Endothelial cell (in vitro differentiated cells): ENCODE results near the gene HOXC10. TPM values are rescaled to one million over a fixed set of nuclear protein-coding genes. Genes with fewer than 3 reads are reported as not detected.

Source experiments
- DNase-seq: peaks from one replicate; pipeline ENCODE4 v3.0.0; 2021; ENCODE audit warnings: low spot score
- H3K27ac Mint-ChIP-seq: one replicate; pipeline ENCODE4 v1.8.0; 2021; ENCODE audit warnings: mixed read lengths, inconsistent platforms; ENCODE audit not compliant: unreplicated experiment
- H3K27me3 Mint-ChIP-seq: one replicate; pipeline ENCODE4 v1.8.0; 2021; ENCODE audit warnings: mild to moderate bottlenecking, moderate library complexity, mixed read lengths, inconsistent platforms; ENCODE audit not compliant: unreplicated experiment
- H3K36me3 Mint-ChIP-seq: one replicate; pipeline ENCODE4 v1.8.0; 2021; ENCODE audit warnings: mild to moderate bottlenecking, low read depth, mixed read lengths, inconsistent platforms; ENCODE audit not compliant: unreplicated experiment
- H3K4me1 Mint-ChIP-seq: one replicate; pipeline ENCODE4 v1.8.0; 2021; ENCODE audit warnings: mild to moderate bottlenecking, mixed read lengths, inconsistent platforms; ENCODE audit not compliant: unreplicated experiment
- H3K4me3 Mint-ChIP-seq: one replicate; pipeline ENCODE4 v1.8.0; 2021; ENCODE audit warnings: mild to moderate bottlenecking, mixed read lengths, inconsistent platforms; ENCODE audit not compliant: unreplicated experiment
- H3K9me3 Mint-ChIP-seq: one replicate; pipeline ENCODE4 v1.8.0; 2021; ENCODE audit warnings: mixed read lengths, inconsistent platforms; ENCODE audit not compliant: unreplicated experiment
- CTCF ChIP-seq: fragments of 200-600 bp; sonication (generic); IDR thresholded peaks from one replicate; pipeline ENCODE4 v1.5.0; 2021; ENCODE audit warnings: antibody characterized with exemption; ENCODE audit not compliant: unreplicated experiment
- total RNA-seq: library from RNA; stranded (reverse); fragmentation: NEBNext Ultra II Directional; extraction: Animal tissue kit (Norgen Biotek cat#: 25700); gene quantifications from one replicate; pipeline ENCODE4 v1.2.1, GENCODE V29; 2021; ENCODE audit not compliant: unreplicated experiment

Gene HOXC10
- total RNA-seq, 1 donor from 2014 or later = 1.9 TPM

- TF ChIP-seq CTCF = no peak
- Mint-ChIP-seq H3K36me3 (peaks cover 3% of the 10 kb centered on the region), H3K4me3 (peak within 1 kb of the TSS; percentile 73), H3K27ac (no peak within 1 kb of the TSS), H3K4me1 (peaks cover 25% of the 10 kb centered on the region), H3K27me3 (peaks cover 53% of the 10 kb centered on the region), H3K9me3 (no peaks in the 10 kb centered on the region)
- DNase-seq = no peak
These were observed 43.6 kb downstream of the HOXC10 start, which contains the start of gene HOXC6 for GRCh38 chr12:54028314-54029201. TSS of gene HOXC6 (plus strand) at chr12:54028440. CDS start at chr12:54028522, 82 bp downstream.

- no peak for DNase-seq
- no peak overlapping the region for H3K27ac Mint-ChIP-seq
- H3K4me1 Mint-ChIP-seq = peaks cover 30% of the 10 kb centered on the region
- no peak for TF ChIP-seq CTCF
- peaks cover 3% of the 10 kb centered on the region for H3K36me3 Mint-ChIP-seq
- H3K4me3 Mint-ChIP-seq = peak overlapping the region; percentile 87
- peaks cover 53% of the 10 kb centered on the region for H3K27me3 Mint-ChIP-seq
- H3K9me3 Mint-ChIP-seq = no peaks in the 10 kb centered on the region
These were observed 44.8 kb downstream of the HOXC10 start for GRCh38 chr12:54029529-54030441.

- no peak for DNase-seq
- TF ChIP-seq CTCF = no peak
- Mint-ChIP-seq H3K4me3 (peak overlapping the region; percentile 45), H3K27me3 (peaks cover 58% of the 10 kb centered on the region), H3K4me1 (peaks cover 30% of the 10 kb centered on the region), H3K9me3 (no peaks in the 10 kb centered on the region), H3K36me3 (peaks cover 7% of the 10 kb centered on the region), H3K27ac (no peak overlapping the region)
These were observed 45.5 kb downstream of the HOXC10 start for GRCh38 chr12:54030442-54030801.

GRCh38 chr12:54030889-54031471, 46.0 kb downstream of the HOXC10 start:
- no peaks in the 10 kb centered on the region for H3K9me3 Mint-ChIP-seq
- no peak for TF ChIP-seq CTCF
- no peak for DNase-seq
- H3K27ac Mint-ChIP-seq = no peak overlapping the region
- peaks cover 7% of the 10 kb centered on the region for H3K36me3 Mint-ChIP-seq
- peaks cover 56% of the 10 kb centered on the region for H3K27me3 Mint-ChIP-seq
- H3K4me1 Mint-ChIP-seq = peaks cover 34% of the 10 kb centered on the region
- no peak overlapping the region for H3K4me3 Mint-ChIP-seq
